Prostate gland (tissue), 2 donors: ENCODE measurements around the gene RSPO1.

Experiments used
- POLR2A ChIP-seq: fragments of 450-650 bp; IDR thresholded peaks from one replicate; pipeline ENCODE4 v1.6.1; 2016; ENCODE audit warnings: antibody characterized with exemption, mild to moderate bottlenecking
- POLR2AphosphoS5 ChIP-seq: sonication (generic); formaldehyde crosslinking; IDR thresholded peaks from one replicate; pipeline ENCODE4 v1.6.1; 2017; ENCODE audit warnings: antibody characterized with exemption
- TF ChIP-seq, protein P1 (sequence below), 4 experiments: fragments of 200-600 bp in 2 of 4; fragments of 450-650 bp in 2 of 4; sonication (generic) in 2 of 4; IDR thresholded peaks; 1 replicate in 3 of 4; 2 replicates in 1 of 4; pipeline ENCODE4 v1.5.1; 2016 to 2019; ENCODE audit warnings: antibody characterized with exemption in 4 of 4, mild to moderate bottlenecking in 2 of 4, moderate library complexity in 2 of 4

DNA sequence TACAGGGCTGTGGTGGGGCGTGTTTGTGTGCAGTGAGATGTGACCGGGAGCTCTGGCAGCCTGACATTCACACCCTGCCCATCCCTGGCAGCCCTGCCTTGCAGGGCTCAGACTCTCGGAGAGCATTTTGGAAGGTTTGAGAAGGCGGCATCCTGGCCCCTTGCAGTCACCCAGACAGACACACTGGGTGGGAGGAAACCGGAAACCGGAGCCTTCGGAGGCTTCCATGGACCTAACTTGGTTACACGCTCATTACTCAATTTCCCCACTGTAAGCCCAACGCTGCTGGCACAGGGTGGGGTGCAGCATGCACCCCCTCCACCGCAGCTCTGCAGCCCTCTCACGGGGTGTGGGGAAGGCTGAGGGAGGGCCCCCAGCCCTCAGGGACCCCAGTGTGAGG is 22.2 kb upstream of the RSPO1 start:
- no peak for TF ChIP-seq POLR2AphosphoS5
- TF ChIP-seq, protein P1, sequence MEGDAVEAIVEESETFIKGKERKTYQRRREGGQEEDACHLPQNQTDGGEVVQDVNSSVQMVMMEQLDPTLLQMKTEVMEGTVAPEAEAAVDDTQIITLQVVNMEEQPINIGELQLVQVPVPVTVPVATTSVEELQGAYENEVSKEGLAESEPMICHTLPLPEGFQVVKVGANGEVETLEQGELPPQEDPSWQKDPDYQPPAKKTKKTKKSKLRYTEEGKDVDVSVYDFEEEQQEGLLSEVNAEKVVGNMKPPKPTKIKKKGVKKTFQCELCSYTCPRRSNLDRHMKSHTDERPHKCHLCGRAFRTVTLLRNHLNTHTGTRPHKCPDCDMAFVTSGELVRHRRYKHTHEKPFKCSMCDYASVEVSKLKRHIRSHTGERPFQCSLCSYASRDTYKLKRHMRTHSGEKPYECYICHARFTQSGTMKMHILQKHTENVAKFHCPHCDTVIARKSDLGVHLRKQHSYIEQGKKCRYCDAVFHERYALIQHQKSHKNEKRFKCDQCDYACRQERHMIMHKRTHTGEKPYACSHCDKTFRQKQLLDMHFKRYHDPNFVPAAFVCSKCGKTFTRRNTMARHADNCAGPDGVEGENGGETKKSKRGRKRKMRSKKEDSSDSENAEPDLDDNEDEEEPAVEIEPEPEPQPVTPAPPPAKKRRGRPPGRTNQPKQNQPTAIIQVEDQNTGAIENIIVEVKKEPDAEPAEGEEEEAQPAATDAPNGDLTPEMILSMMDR (IDR thresholded peaks at IDR 0.05): no peak
- no peak for TF ChIP-seq POLR2A
